ENCODE measurements around the gene C3. TPM values are rescaled to one million over a fixed set of nuclear protein-coding genes. Genes with fewer than 3 reads are reported as not detected.

Gene C3
- total and polyA plus RNA-seq, 2 experiments from 2014 or later: 5.1 to 17.7 TPM

DNA sequence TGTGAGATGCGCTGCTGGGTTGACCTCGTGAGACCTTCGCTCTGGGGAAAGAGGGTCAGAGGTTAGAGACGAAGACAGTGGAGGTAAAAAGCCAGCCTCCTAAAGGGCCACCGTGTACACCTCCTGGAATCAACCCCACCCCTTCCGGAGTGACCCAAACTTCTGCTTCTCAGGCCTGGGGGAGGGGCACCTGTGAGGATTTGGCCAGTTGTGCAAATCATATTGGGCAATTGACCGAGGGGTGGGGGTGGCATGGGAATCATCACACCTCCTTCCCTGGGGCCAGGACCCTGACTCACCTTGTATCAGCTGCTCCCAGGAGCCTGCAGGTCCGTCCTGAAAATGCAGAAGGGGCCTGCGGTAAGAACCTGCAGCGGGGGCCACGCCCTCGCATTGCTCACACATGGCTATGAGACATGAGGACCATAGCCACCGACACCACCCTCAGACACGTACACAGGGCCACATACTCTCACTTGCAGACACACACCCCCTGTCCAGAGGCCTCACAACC is 53.3 kb downstream of the C3 start:
- no peak overlapping the region for H3K27ac Mint-ChIP-seq
- H3K4me3 ChIP-seq: no peak overlapping the region
- H3F3A ChIP-seq (replicated peaks; ENCODE audit: low read depth): no peaks in the 10 kb centered on the region
- peaks cover 30% of the 10 kb centered on the region for H3K36me3 Mint-ChIP-seq (ENCODE audit: low read depth)
- H3K27ac ChIP-seq (ENCODE audit: low read depth): no peak overlapping the region
- peaks cover 50% of the 10 kb centered on the region for H3K9me3 Mint-ChIP-seq
- no peak for DNase-seq (ENCODE audit: low spot score)
- no peaks in the 10 kb centered on the region for H3K79me2 ChIP-seq (replicated peaks; ENCODE audit: insufficient read depth)
- no peak for ATAC-seq
- peaks cover 11% of the 10 kb centered on the region for H3K27me3 Mint-ChIP-seq (ENCODE audit: insufficient read depth, low read depth, poor library complexity)
- H2AFZ ChIP-seq: no peak overlapping the region
- no peak overlapping the region for H3K4me3 Mint-ChIP-seq
- H3K4me1 Mint-ChIP-seq: no peaks in the 10 kb centered on the region
- H3K27me3 ChIP-seq (ENCODE audit: insufficient read depth): no peaks in the 10 kb centered on the region
- no peaks in the 10 kb centered on the region for H4K20me1 ChIP-seq (replicated peaks; ENCODE audit: insufficient read depth)
- TF ChIP-seq ZNF331 (CRISPR knock-in tag; IDR thresholded peaks at IDR 0.05; ENCODE audit: low read depth) (no peak), JUNB (IDR thresholded peaks at IDR 0.05; ENCODE audit: unreplicated experiment) (no peak), EZH2 (IDR thresholded peaks at IDR 0.05; ENCODE audit: low read depth, unreplicated experiment) (no peak), STAT1 (IDR thresholded peaks at IDR 0.05; ENCODE audit: unreplicated experiment) (no peak)
- TF ChIP-seq, protein P1, sequence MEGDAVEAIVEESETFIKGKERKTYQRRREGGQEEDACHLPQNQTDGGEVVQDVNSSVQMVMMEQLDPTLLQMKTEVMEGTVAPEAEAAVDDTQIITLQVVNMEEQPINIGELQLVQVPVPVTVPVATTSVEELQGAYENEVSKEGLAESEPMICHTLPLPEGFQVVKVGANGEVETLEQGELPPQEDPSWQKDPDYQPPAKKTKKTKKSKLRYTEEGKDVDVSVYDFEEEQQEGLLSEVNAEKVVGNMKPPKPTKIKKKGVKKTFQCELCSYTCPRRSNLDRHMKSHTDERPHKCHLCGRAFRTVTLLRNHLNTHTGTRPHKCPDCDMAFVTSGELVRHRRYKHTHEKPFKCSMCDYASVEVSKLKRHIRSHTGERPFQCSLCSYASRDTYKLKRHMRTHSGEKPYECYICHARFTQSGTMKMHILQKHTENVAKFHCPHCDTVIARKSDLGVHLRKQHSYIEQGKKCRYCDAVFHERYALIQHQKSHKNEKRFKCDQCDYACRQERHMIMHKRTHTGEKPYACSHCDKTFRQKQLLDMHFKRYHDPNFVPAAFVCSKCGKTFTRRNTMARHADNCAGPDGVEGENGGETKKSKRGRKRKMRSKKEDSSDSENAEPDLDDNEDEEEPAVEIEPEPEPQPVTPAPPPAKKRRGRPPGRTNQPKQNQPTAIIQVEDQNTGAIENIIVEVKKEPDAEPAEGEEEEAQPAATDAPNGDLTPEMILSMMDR (conservative IDR thresholded peaks at IDR 0.05; ENCODE audit: low read depth in 2 of 2): no peak
- TF ChIP-seq, protein P2, sequence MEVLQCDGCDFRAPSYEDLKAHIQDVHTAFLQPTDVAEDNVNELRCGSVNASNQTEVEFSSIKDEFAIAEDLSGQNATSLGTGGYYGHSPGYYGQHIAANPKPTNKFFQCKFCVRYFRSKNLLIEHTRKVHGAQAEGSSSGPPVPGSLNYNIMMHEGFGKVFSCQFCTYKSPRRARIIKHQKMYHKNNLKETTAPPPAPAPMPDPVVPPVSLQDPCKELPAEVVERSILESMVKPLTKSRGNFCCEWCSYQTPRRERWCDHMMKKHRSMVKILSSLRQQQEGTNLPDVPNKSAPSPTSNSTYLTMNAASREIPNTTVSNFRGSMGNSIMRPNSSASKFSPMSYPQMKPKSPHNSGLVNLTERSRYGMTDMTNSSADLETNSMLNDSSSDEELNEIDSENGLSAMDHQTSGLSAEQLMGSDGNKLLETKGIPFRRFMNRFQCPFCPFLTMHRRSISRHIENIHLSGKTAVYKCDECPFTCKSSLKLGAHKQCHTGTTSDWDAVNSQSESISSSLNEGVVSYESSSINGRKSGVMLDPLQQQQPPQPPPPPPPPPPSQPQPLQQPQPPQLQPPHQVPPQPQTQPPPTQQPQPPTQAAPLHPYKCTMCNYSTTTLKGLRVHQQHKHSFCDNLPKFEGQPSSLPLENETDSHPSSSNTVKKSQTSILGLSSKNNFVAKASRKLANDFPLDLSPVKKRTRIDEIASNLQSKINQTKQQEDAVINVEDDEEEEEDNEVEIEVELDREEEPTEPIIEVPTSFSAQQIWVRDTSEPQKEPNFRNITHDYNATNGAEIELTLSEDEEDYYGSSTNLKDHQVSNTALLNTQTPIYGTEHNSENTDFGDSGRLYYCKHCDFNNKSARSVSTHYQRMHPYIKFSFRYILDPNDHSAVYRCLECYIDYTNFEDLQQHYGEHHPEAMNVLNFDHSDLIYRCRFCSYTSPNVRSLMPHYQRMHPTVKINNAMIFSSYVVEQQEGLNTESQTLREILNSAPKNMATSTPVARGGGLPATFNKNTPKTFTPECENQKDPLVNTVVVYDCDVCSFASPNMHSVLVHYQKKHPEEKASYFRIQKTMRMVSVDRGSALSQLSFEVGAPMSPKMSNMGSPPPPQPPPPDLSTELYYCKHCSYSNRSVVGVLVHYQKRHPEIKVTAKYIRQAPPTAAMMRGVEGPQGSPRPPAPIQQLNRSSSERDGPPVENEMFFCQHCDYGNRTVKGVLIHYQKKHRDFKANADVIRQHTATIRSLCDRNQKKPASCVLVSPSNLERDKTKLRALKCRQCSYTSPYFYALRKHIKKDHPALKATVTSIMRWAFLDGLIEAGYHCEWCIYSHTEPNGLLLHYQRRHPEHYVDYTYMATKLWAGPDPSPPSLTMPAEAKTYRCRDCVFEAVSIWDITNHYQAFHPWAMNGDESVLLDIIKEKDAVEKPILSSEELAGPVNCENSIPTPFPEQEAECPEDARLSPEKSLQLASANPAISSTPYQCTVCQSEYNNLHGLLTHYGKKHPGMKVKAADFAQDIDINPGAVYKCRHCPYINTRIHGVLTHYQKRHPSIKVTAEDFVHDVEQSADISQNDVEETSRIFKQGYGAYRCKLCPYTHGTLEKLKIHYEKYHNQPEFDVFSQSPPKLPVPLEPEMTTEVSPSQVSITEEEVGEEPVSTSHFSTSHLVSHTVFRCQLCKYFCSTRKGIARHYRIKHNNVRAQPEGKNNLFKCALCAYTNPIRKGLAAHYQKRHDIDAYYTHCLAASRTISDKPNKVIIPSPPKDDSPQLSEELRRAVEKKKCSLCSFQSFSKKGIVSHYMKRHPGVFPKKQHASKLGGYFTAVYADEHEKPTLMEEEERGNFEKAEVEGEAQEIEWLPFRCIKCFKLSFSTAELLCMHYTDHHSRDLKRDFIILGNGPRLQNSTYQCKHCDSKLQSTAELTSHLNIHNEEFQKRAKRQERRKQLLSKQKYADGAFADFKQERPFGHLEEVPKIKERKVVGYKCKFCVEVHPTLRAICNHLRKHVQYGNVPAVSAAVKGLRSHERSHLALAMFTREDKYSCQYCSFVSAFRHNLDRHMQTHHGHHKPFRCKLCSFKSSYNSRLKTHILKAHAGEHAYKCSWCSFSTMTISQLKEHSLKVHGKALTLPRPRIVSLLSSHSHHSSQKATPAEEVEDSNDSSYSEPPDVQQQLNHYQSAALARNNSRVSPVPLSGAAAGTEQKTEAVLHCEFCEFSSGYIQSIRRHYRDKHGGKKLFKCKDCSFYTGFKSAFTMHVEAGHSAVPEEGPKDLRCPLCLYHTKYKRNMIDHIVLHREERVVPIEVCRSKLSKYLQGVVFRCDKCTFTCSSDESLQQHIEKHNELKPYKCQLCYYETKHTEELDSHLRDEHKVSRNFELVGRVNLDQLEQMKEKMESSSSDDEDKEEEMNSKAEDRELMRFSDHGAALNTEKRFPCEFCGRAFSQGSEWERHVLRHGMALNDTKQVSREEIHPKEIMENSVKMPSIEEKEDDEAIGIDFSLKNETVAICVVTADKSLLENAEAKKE (CRISPR knock-in tag; IDR thresholded peaks at IDR 0.05): no peak
- no peaks in the 10 kb centered on the region for H3K9me2 ChIP-seq (ENCODE audit: insufficient read depth)
- H3K4me1 ChIP-seq (ENCODE audit: insufficient read depth): no peaks in the 10 kb centered on the region
- H3K4me2 ChIP-seq: no peak overlapping the region
- no peaks in the 10 kb centered on the region for H3K36me3 ChIP-seq (ENCODE audit: insufficient read depth)

Measured in GM23338 (cell line).